SJSA1 (cell line): ENCODE results near the gene ZNRF3. TPM values are rescaled to one million over a fixed set of nuclear protein-coding genes. Genes with fewer than 3 reads are reported as not detected.
A peak's percentile ranks its signal among the peaks of the same experiment; 100 is the strongest.

ENCODE experiments used
- DNase-seq, 2 experiments: peaks; one replicate each; pipeline ENCODE4 v3.0.0-alpha.2; 2015 to 2020; ENCODE audit warnings: low spot score in 2 of 2, low read depth in 1 of 2
- H3K27ac ChIP-seq: fragments of 250-450 bp; sonication (Bioruptor Pico); 2 replicates; pipeline ENCODE4 v1.5.1; 2020; ENCODE audit warnings: mild to moderate bottlenecking, moderate library complexity
- H3K27me3 ChIP-seq: fragments of 250-450 bp; sonication (Bioruptor Pico); replicated peaks from 2 replicates; pipeline ENCODE4 v1.5.1; 2020; ENCODE audit warnings: mild to moderate bottlenecking, moderate library complexity
- H3K36me3 ChIP-seq: fragments of 250-450 bp; sonication (Bioruptor Pico); 2 replicates; pipeline ENCODE4 v1.5.1; 2020; ENCODE audit warnings: mild to moderate bottlenecking
- H3K4me1 ChIP-seq: fragments of 250-450 bp; sonication (Bioruptor Pico); replicated peaks from 2 replicates; pipeline ENCODE4 v1.6.1; 2021; ENCODE audit warnings: mild to moderate bottlenecking
- H3K4me3 ChIP-seq: fragments of 250-450 bp; sonication (Bioruptor Pico); 2 replicates; pipeline ENCODE4 v1.5.1; 2020; ENCODE audit warnings: mild to moderate bottlenecking
- H3K9me3 ChIP-seq: fragments of 250-450 bp; sonication (Bioruptor Pico); replicated peaks from 2 replicates; pipeline ENCODE4 v1.5.1; 2020; ENCODE audit warnings: mild to moderate bottlenecking
- total RNA-seq: library from RNA; depleted of rRNA; stranded (reverse); fragments of >200 nt; shearing (Covaris generic); gene quantifications from 2 replicates; pipeline ENCODE4 v1.2.3, GENCODE V29; 2014; rRNA removed

The ZNRF3 gene
- total RNA-seq, 1 experiment from 2014 or later = 6.0 TPM

GRCh38 chr22:29092243-29092642, 208.9 kb downstream of the ZNRF3 start:
- Histone ChIP-seq H3K4me1 (peaks cover 12% of the 10 kb centered on the region), H3K27ac (no peak overlapping the region), H3K9me3 (no peaks in the 10 kb centered on the region), H3K36me3 (no peaks in the 10 kb centered on the region; the same call in 1 of the 2 replicates), H3K4me3 (no peak overlapping the region), H3K27me3 (no peaks in the 10 kb centered on the region)
- no peak for DNase-seq

GRCh38 chr22:29093030-29093429, 209.7 kb downstream of the ZNRF3 start:
- no peak overlapping the region for H3K27ac ChIP-seq
- DNase-seq = no peak
- H3K36me3 ChIP-seq = no peaks in the 10 kb centered on the region; the same call in 1 of the 2 replicates
- H3K9me3 ChIP-seq = no peaks in the 10 kb centered on the region
- H3K4me3 ChIP-seq = no peak overlapping the region
- H3K4me1 ChIP-seq = peaks cover 12% of the 10 kb centered on the region
- no peaks in the 10 kb centered on the region for H3K27me3 ChIP-seq

GRCh38 chr22:29093501-29094300, 210.3 kb downstream of the ZNRF3 start:
- no peak overlapping the region for H3K27ac ChIP-seq

DNA sequence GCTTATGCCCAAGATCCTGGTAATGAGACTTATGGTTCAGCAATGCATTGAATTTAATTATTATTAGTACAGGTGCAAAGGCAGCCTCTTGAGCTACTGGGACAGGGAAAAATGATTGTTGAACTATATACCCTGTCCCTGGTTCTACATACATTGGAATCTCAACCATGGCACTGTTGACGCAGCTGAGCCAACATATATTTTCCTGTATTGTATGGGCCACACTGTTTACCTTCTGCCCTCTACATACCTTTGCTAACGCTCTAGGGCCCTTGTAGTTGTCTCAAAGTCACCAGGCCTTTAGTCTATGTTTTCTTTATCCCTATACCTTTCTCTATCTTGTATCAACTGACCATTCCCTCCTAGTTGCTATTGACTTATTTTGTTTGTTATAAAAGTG, 212.1 kb downstream of the ZNRF3 start:
- Histone ChIP-seq H3K36me3 (no peaks in the 10 kb centered on the region; the same call in 1 of the 2 replicates), H3K4me1 (peaks cover 12% of the 10 kb centered on the region), H3K27me3 (no peaks in the 10 kb centered on the region), H3K4me3 (no peak overlapping the region), H3K27ac (no peak overlapping the region), H3K9me3 (no peaks in the 10 kb centered on the region)
- DNase-seq = no peak

More at GRCh38 chr22:29093501-29094300, 210.3 kb downstream of the ZNRF3 start:
- H3K9me3 ChIP-seq = no peaks in the 10 kb centered on the region
- H3K4me3 ChIP-seq = no peak overlapping the region
- peaks cover 12% of the 10 kb centered on the region for H3K4me1 ChIP-seq
- peak in 1 of 2 experiments; percentile 41 for DNase-seq
- no peaks in the 10 kb centered on the region; the same call in 1 of the 2 replicates for H3K36me3 ChIP-seq
- no peaks in the 10 kb centered on the region for H3K27me3 ChIP-seq

- DNase-seq = no peak
- no peak overlapping the region for H3K4me3 ChIP-seq
- H3K36me3 ChIP-seq = no peaks in the 10 kb centered on the region; the same call in 1 of the 2 replicates
- peaks cover 12% of the 10 kb centered on the region for H3K4me1 ChIP-seq
- H3K27ac ChIP-seq = no peak overlapping the region
- H3K9me3 ChIP-seq = no peaks in the 10 kb centered on the region
- no peaks in the 10 kb centered on the region for H3K27me3 ChIP-seq
Observed at GRCh38 chr22:29096736-29097669, 213.6 kb downstream of the ZNRF3 start.

DNA sequence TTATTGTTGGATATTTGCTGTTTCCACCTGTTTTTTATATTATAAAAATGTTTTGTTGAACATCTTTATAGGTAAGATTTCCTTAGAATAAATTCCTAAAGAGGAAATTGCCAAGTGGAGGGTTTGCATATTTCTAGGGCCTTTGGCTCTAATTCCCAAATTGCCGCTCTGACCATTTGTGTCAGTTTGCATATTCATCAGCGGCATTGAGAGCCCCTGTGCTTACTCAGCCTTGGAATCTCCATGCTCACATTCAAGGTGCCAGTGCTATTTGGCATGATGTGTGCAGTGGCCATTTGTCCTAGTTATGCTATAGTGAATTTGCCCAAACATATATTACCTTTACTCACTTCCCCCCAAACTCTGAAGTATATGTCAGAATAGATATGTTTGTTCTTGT, 214.9 kb downstream of the ZNRF3 start:
- Histone ChIP-seq H3K4me3 (no peak overlapping the region), H3K36me3 (no peaks in the 10 kb centered on the region; the same call in 1 of the 2 replicates), H3K27ac (no peak overlapping the region), H3K27me3 (no peaks in the 10 kb centered on the region), H3K4me1 (peaks cover 9% of the 10 kb centered on the region), H3K9me3 (no peaks in the 10 kb centered on the region)
- no peak for DNase-seq

- no peak for DNase-seq
- Histone ChIP-seq H3K27ac (no peak overlapping the region), H3K27me3 (no peaks in the 10 kb centered on the region), H3K4me3 (no peak overlapping the region), H3K4me1 (no peaks in the 10 kb centered on the region), H3K9me3 (no peaks in the 10 kb centered on the region), H3K36me3 (no peaks in the 10 kb centered on the region; the same call in 1 of the 2 replicates)
Observed at GRCh38 chr22:29102300-29102699, 218.9 kb downstream of the ZNRF3 start.

- Histone ChIP-seq H3K4me1 (peaks cover 5% of the 10 kb centered on the region), H3K36me3 (no peaks in the 10 kb centered on the region; the same call in 1 of the 2 replicates), H3K27me3 (no peaks in the 10 kb centered on the region), H3K27ac (no peak overlapping the region), H3K9me3 (no peaks in the 10 kb centered on the region), H3K4me3 (no peak overlapping the region)
- DNase-seq = no peak
Observed at GRCh38 chr22:29103121-29103520, 219.7 kb downstream of the ZNRF3 start.

DNA sequence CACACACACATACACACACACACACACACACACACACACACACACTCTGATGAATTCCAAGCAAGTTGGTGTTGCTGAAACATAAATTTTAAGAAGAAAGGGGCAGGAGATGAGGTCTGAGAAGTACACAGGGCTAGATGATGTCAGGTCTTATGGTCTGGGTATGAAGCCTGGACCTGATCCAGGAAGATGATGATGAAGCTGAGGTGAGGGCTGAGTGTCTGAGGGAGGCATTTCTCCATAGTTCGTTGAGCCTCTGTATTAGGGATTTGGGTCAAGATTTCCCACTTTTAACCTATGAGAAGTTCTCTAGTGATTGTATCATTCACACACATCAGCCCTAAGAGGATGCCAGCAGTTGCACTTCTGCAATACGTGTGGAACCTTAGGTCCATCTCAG, 222.1 kb downstream of the ZNRF3 start:
- no peak for DNase-seq
- Histone ChIP-seq H3K9me3 (no peaks in the 10 kb centered on the region), H3K36me3 (no peaks in the 10 kb centered on the region; the same call in 1 of the 2 replicates), H3K4me1 (peaks cover 26% of the 10 kb centered on the region), H3K4me3 (no peak overlapping the region), H3K27me3 (no peaks in the 10 kb centered on the region), H3K27ac (no peak overlapping the region)

- H3K27ac ChIP-seq = no peak overlapping the region
- no peaks in the 10 kb centered on the region for H3K9me3 ChIP-seq
- H3K36me3 ChIP-seq = no peaks in the 10 kb centered on the region
- no peaks in the 10 kb centered on the region for H3K27me3 ChIP-seq
- no peak overlapping the region for H3K4me3 ChIP-seq
- peaks cover 26% of the 10 kb centered on the region for H3K4me1 ChIP-seq
- no peak for DNase-seq
Observed at GRCh38 chr22:29106839-29107238, 223.5 kb downstream of the ZNRF3 start.

Other genes with a start within 250 kb of the ZNRF3 start
- 9.7 and 14.9 TPM in 2 replicates for gene TTC28, start 203.7 kb upstream of the ZNRF3 start, total RNA-seq
- 26.0 and 33.1 TPM in 2 replicates for gene CHEK2, start 141.8 kb upstream of the ZNRF3 start, total RNA-seq
- gene HSCB, start 141.5 kb upstream of the ZNRF3 start, total RNA-seq = 22.3 and 22.7 TPM in 2 replicates
- 56.9 and 60.0 TPM in 2 replicates for gene CCDC117, start 110.9 kb upstream of the ZNRF3 start, total RNA-seq
- 128 and 143 TPM in 2 replicates for gene XBP1, start 83.0 kb upstream of the ZNRF3 start, total RNA-seq
- gene C22orf31, start 178.3 kb downstream of the ZNRF3 start, total RNA-seq = not detected in 2 replicates
- gene KREMEN1, start 189.5 kb downstream of the ZNRF3 start, total RNA-seq = 5.9 and 10.1 TPM in 2 replicates